Testis (tissue), 2 donors: Measurements from ENCODE around the gene IL23R.

Source experiments
- CTCF ChIP-seq, 3 experiments: fragments of 450-650 bp in 2 of 3; fragments of 200-600 bp in 1 of 3; sonication (generic) in 1 of 3; IDR thresholded peaks; one replicate each; pipeline ENCODE4 v1.5.1; 2016 to 2019; ENCODE audit warnings: antibody characterized with exemption in 3 of 3, mild to moderate bottlenecking in 2 of 3, moderate library complexity in 1 of 3
- POLR2A ChIP-seq: fragments of 450-650 bp; IDR thresholded peaks from one replicate; pipeline ENCODE4 v1.6.1; 2017; ENCODE audit warnings: antibody characterized with exemption, mild to moderate bottlenecking, moderate library complexity

- TF ChIP-seq CTCF (IDR thresholded peaks at IDR 0.05) (no peak), POLR2A (no peak)
Observed at GRCh38 chr1:67126974-67127373, 39.3 kb upstream of the IL23R start.
